ENCODE results near the gene CCDC170. TPM values are rescaled to one million over a fixed set of nuclear protein-coding genes. Genes with fewer than 3 reads are reported as not detected.
A peak's percentile ranks its signal among the peaks of the same experiment; 100 is the strongest.

CCDC170 gene
- total RNA-seq, 1 donor from 2014 or later, result 0.07 TPM

DNA sequence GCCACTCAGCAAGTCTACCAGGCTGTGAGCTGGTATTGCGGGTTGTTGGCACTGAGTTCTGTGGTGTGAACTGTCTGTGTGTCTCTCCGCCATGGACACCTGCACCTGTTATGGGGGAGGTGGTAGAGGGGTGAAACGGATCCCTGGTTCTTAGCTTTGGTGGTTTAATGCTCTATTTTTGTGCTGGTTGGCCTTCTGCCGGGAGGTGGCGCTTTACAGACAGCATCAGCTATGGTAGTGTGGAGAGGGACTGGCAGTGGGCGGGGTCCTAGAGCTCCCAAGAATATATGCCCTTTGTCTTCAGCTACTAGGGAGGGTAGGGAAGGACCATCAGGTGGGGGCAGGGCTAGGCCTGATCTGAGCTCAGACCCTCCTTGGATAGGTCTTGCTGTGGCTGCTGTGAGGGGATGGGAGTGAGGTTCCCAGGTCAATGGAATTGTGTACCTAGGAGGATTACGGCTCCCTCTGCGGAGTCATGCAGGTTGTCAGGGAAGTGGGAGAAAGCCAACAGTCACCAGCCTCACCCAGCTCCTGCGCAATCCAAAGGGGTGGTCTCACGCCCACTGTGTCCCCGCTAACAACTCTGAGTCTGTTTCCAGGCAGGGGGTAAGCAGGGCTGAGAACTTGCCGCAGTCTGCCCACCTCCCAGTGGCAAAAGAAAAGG lies 154.3 kb downstream of the CCDC170 start:
- DNase-seq (ENCODE audit: low spot score), result peak; percentile 75
- peaks cover 3% of the 10 kb centered on the region for H3K4me1 Mint-ChIP-seq
- no peaks in the 10 kb centered on the region for H3K79me2 ChIP-seq (ENCODE audit: low read depth)
- no peaks in the 10 kb centered on the region for H3K9me3 ChIP-seq (ENCODE audit: low read depth)
- no peaks in the 10 kb centered on the region for H3K9me3 Mint-ChIP-seq
- no peaks in the 10 kb centered on the region for H4K20me1 ChIP-seq (ENCODE audit: low read depth)
- TF ChIP-seq, protein P1, sequence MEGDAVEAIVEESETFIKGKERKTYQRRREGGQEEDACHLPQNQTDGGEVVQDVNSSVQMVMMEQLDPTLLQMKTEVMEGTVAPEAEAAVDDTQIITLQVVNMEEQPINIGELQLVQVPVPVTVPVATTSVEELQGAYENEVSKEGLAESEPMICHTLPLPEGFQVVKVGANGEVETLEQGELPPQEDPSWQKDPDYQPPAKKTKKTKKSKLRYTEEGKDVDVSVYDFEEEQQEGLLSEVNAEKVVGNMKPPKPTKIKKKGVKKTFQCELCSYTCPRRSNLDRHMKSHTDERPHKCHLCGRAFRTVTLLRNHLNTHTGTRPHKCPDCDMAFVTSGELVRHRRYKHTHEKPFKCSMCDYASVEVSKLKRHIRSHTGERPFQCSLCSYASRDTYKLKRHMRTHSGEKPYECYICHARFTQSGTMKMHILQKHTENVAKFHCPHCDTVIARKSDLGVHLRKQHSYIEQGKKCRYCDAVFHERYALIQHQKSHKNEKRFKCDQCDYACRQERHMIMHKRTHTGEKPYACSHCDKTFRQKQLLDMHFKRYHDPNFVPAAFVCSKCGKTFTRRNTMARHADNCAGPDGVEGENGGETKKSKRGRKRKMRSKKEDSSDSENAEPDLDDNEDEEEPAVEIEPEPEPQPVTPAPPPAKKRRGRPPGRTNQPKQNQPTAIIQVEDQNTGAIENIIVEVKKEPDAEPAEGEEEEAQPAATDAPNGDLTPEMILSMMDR (IDR thresholded peaks at IDR 0.05), result peak; percentile 65
- TF ChIP-seq EZH2 (IDR thresholded peaks at IDR 0.05), result no peak
- no peaks in the 10 kb centered on the region for H3F3A ChIP-seq (ENCODE audit: low read depth)
- no peaks in the 10 kb centered on the region for H3K4me1 ChIP-seq
- H3K36me3 ChIP-seq, result no peaks in the 10 kb centered on the region
- no peak overlapping the region for H3K9ac ChIP-seq
- no peak overlapping the region for H3K4me3 ChIP-seq
- H3K4me2 ChIP-seq, result no peak overlapping the region
- no peaks in the 10 kb centered on the region for H3K27me3 ChIP-seq
- no peak overlapping the region for H3K4me3 Mint-ChIP-seq
- H2AFZ ChIP-seq (replicated peaks), result peak overlapping the region; percentile 85
- no peak overlapping the region for H3K27ac ChIP-seq
- peaks cover 2% of the 10 kb centered on the region for H3K27me3 Mint-ChIP-seq (ENCODE audit: insufficient read depth, low read depth)
- no peak overlapping the region for H3K27ac Mint-ChIP-seq
- no peaks in the 10 kb centered on the region for H3K36me3 Mint-ChIP-seq

DNA sequence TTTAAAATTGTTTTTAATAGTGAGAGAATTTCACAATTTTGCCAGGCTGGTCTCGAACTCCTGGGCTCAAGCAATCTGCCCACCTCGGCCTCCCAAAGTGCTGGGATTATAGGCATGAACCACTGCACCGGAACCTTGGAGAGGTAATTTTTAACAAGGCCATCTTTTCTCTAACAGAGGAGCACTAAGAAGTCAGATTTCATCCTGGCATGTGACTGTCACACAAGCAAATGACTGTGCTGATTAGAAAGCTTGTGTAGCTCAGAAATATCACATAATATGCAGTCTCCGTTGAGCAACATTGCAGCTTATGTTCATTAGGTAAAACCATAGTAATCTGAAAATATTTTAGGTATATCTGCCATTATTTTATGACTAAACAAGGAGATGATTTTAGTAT lies 156.0 kb downstream of the CCDC170 start:
- TF ChIP-seq EZH2phosphoT487 (IDR thresholded peaks at IDR 0.05) (no peak), EZH2 (IDR thresholded peaks at IDR 0.05) (no peak)
- TF ChIP-seq, protein P1 (IDR thresholded peaks at IDR 0.05), result no peak

GRCh38 chr6:151651639-151652038 lies 157.8 kb downstream of the CCDC170 start:
- Mint-ChIP-seq H3K4me1 (peaks cover 3% of the 10 kb centered on the region), H3K36me3 (no peaks in the 10 kb centered on the region), H3K9me3 (peaks cover 9% of the 10 kb centered on the region), H3K27me3 (ENCODE audit: insufficient read depth, low read depth) (peaks cover 3% of the 10 kb centered on the region), H3K27ac (no peak overlapping the region), H3K4me3 (no peak overlapping the region)
- TF ChIP-seq, protein P1 (IDR thresholded peaks at IDR 0.05), result no peak
- TF ChIP-seq EZH2phosphoT487 (IDR thresholded peaks at IDR 0.05), result no peak
- no peak for TF ChIP-seq EZH2 (IDR thresholded peaks at IDR 0.05)
- Histone ChIP-seq H3K4me2 (no peak overlapping the region), H3K27ac (no peak overlapping the region), H3K79me2 (ENCODE audit: low read depth) (no peaks in the 10 kb centered on the region), H4K20me1 (ENCODE audit: low read depth) (no peaks in the 10 kb centered on the region), H3K27me3 (no peaks in the 10 kb centered on the region), H3K9ac (no peak overlapping the region), H3F3A (ENCODE audit: low read depth) (no peaks in the 10 kb centered on the region), H3K4me1 (no peaks in the 10 kb centered on the region), H3K4me3 (no peak overlapping the region), H3K36me3 (no peaks in the 10 kb centered on the region), H2AFZ (replicated peaks) (no peak overlapping the region), H3K9me3 (ENCODE audit: low read depth) (no peaks in the 10 kb centered on the region)
- no peak for DNase-seq (ENCODE audit: low spot score)

More for the DNA sequence above, 156.0 kb downstream of the CCDC170 start:
- Histone ChIP-seq H3K36me3 (no peaks in the 10 kb centered on the region), H3K79me2 (ENCODE audit: low read depth) (no peaks in the 10 kb centered on the region), H3K4me2 (no peak overlapping the region), H3K4me1 (no peaks in the 10 kb centered on the region), H3K27ac (no peak overlapping the region), H2AFZ (replicated peaks) (no peak overlapping the region), H3F3A (ENCODE audit: low read depth) (no peaks in the 10 kb centered on the region), H3K9ac (no peak overlapping the region), H3K4me3 (no peak overlapping the region), H4K20me1 (ENCODE audit: low read depth) (no peaks in the 10 kb centered on the region), H3K27me3 (no peaks in the 10 kb centered on the region), H3K9me3 (ENCODE audit: low read depth) (no peaks in the 10 kb centered on the region)
- DNase-seq (ENCODE audit: low spot score), result no peak
- no peaks in the 10 kb centered on the region for H3K36me3 Mint-ChIP-seq
- H3K4me1 Mint-ChIP-seq, result peaks cover 3% of the 10 kb centered on the region
- no peak overlapping the region for H3K27ac Mint-ChIP-seq
- peaks cover 6% of the 10 kb centered on the region for H3K9me3 Mint-ChIP-seq
- H3K4me3 Mint-ChIP-seq, result no peak overlapping the region
- peaks cover 3% of the 10 kb centered on the region for H3K27me3 Mint-ChIP-seq (ENCODE audit: insufficient read depth, low read depth)

All from neural progenitor cell (in vitro differentiated cells).